OCI-LY3 (cell line): ENCODE results near the gene CA4.

Source experiments
- CTCF ChIP-seq: fragments of 200-600, 300-600 bp; sonication (generic); IDR thresholded peaks from 2 replicates; pipeline ENCODE4 v1.5.1; 2014; ENCODE audit warnings: antibody characterized with exemption, low read length, low read depth
- EZH2phosphoT487 ChIP-seq: fragments of 200-600 bp; shearing (Covaris generic); IDR thresholded peaks from 2 replicates; pipeline ENCODE4 v1.6.1; 2018; ENCODE audit warnings: antibody characterized with exemption, mixed run types, low read depth

- TF ChIP-seq CTCF: no peak
- no peak for TF ChIP-seq EZH2phosphoT487
Measured at GRCh38 chr17:60164164-60164563, 14.4 kb downstream of the CA4 start.
